K562 (cell line): ENCODE results near the gene RUVBL1. TPM values are rescaled to one million over a fixed set of nuclear protein-coding genes. Genes with fewer than 3 reads are reported as not detected.

Experiments used
- CBX2 ChIP-seq: fragments of 200-600 bp; sonication (generic); IDR thresholded peaks from one replicate; pipeline ENCODE4 v1.6.1; 2012; ENCODE audit warnings: mild to moderate bottlenecking, low read length, inconsistent platforms; ENCODE audit not compliant: insufficient read depth, poor library complexity, severe bottlenecking
- HNRNPH1 ChIP-seq: fragments of 200-400 bp; formaldehyde crosslinking; optimal IDR thresholded peaks from 2 replicates; pipeline ENCODE3; 2017; ENCODE audit warnings: low read depth, mild to moderate bottlenecking, low read length, moderate library complexity
- MAFK ChIP-seq: IDR thresholded peaks from 2 replicates; pipeline ENCODE4 v1.6.1; 2011; ENCODE audit warnings: low read length, improper control_type of control experiment
- MEIS2 ChIP-seq: fragments of 450-650 bp; IDR thresholded peaks from 2 replicates; pipeline ENCODE4 v1.6.1; 2014; ENCODE audit warnings: mild to moderate bottlenecking; ENCODE audit not compliant: partially characterized antibody
- POLR2A ChIP-seq: fragments of 450-650 bp; conservative IDR thresholded peaks from 2 replicates; pipeline ENCODE4 v1.6.1; 2016
- RBM22 ChIP-seq: fragments of 200-400 bp; formaldehyde crosslinking; IDR thresholded peaks from 2 replicates; pipeline ENCODE4 v1.6.1; 2018; ENCODE audit warnings: low read length, low read depth; ENCODE audit not compliant: poor library complexity, severe bottlenecking
- RBM25 ChIP-seq: fragments of 200-400 bp; formaldehyde crosslinking; IDR thresholded peaks from 2 replicates; pipeline ENCODE4 v1.6.1; 2018; ENCODE audit warnings: low read length, low read depth, moderate library complexity; ENCODE audit not compliant: severe bottlenecking
- RFX7 ChIP-seq: fragments of 250-450 bp; sonication (Bioruptor Pico); IDR thresholded peaks from 2 replicates; pipeline ENCODE4 v1.5.1; 2021; ENCODE audit warnings: mild to moderate bottlenecking
- SMAD2 ChIP-seq: fragments of 150-350 bp; IDR thresholded peaks from 2 replicates; pipeline ENCODE4 v1.6.1; 2014; ENCODE audit warnings: low read depth, mild to moderate bottlenecking, low read length
- SMARCA5 ChIP-seq: fragments of 450-650 bp; IDR thresholded peaks from 2 replicates; pipeline ENCODE4 v1.6.1; 2016
- TGIF2 ChIP-seq: sonication (generic); formaldehyde crosslinking; IDR thresholded peaks from 2 replicates; pipeline ENCODE4 v1.8.1; 2022; ENCODE audit warnings: mild to moderate bottlenecking, missing genetic modification reagents, moderate library complexity
- WHSC1 ChIP-seq: IDR thresholded peaks from one replicate; pipeline ENCODE4 v1.6.1; 2012; ENCODE audit warnings: low read length, control low read depth, inconsistent platforms
- ZNF224 ChIP-seq: sonication (generic); formaldehyde crosslinking; IDR thresholded peaks from 2 replicates; pipeline ENCODE4 v1.8.0; 2022; ENCODE audit warnings: mild to moderate bottlenecking, missing genetic modification reagents
- ZNF561 ChIP-seq: fragments of 450-650 bp; formaldehyde crosslinking; conservative IDR thresholded peaks from 2 replicates; pipeline ENCODE4 v1.4.0; 2020; ENCODE audit warnings: mild to moderate bottlenecking, moderate library complexity
- ZNF717 ChIP-seq: fragments of 250-450 bp; sonication (Bioruptor Pico); IDR thresholded peaks from 2 replicates; pipeline ENCODE4 v1.5.0; 2021
- ZNF780A ChIP-seq: fragments of 250-450 bp; sonication (Bioruptor Pico); IDR thresholded peaks from 2 replicates; pipeline ENCODE4 v1.5.0; 2021; ENCODE audit warnings: mild to moderate bottlenecking
- polyA plus RNA-seq, 8 experiments: library from polyadenylated mRNA; depleted of rRNA in 4 of 8; stranded (reverse) in 5 of 8; unstranded in 3 of 8; fragments of >200 nt; fragmentation: Nextera tagmentation in 2 of 8; fragmentation: Illumina TruSeq in 1 of 8; extraction: Ambion mirVana in 2 of 8; extraction: Trizol in 1 of 8; gene quantifications; 2 replicates each; pipeline versions ENCODE4 v1.2.1 to v1.2.3, GENCODE V29; 2011 to 2014; ENCODE audit warnings: inconsistent platforms in 1 of 8, missing spikeins in 1 of 8
- total RNA-seq, 7 experiments: library from RNA; depleted of rRNA in 6 of 7; stranded (reverse); fragments of >200 nt in 6 of 7; fragmentation: Illumina TruSeq in 2 of 7; extraction: Trizol in 2 of 7; gene quantifications; 2 replicates each; pipeline versions ENCODE4 v1.2.1 to v1.2.3, GENCODE V29; 2011 to 2021; ENCODE audit warnings: low replicate concordance in 1 of 7
- TF ChIP-seq, protein P1 (sequence below): sonication (generic); formaldehyde crosslinking; IDR thresholded peaks from 2 replicates; pipeline ENCODE4 v1.4.0; 2020; ENCODE audit warnings: mild to moderate bottlenecking, missing genetic modification reagents
- TF ChIP-seq, protein P2 (sequence below): fragments of 250-450 bp; sonication (Bioruptor Pico); IDR thresholded peaks from 2 replicates; pipeline ENCODE4 v1.5.0; 2021
- TF ChIP-seq, protein P3 (sequence below): IDR thresholded peaks from 3 replicates; pipeline ENCODE4 v1.6.1; 2011; ENCODE audit warnings: borderline replicate concordance, mild to moderate bottlenecking; ENCODE audit not compliant: insufficient read length, insufficient read depth
- TF ChIP-seq, protein P4 (sequence below): fragments of 250-450 bp; sonication (Bioruptor Pico); IDR thresholded peaks from 2 replicates; pipeline ENCODE4 v1.4.0; 2020; ENCODE audit warnings: mild to moderate bottlenecking
- TF ChIP-seq, protein P5 (sequence below): fragments of 450-650 bp; formaldehyde crosslinking; IDR thresholded peaks from 2 replicates; pipeline ENCODE4 v1.4.0; 2022; ENCODE audit warnings: mild to moderate bottlenecking, moderate library complexity

The RUVBL1 gene
- total and polyA plus RNA-seq, 9 of the 15 experiments (the other 6 are each of a cell fraction or from before 2014, with no cell fraction given), result 20.7 to 147 (median 113) TPM

DNA sequence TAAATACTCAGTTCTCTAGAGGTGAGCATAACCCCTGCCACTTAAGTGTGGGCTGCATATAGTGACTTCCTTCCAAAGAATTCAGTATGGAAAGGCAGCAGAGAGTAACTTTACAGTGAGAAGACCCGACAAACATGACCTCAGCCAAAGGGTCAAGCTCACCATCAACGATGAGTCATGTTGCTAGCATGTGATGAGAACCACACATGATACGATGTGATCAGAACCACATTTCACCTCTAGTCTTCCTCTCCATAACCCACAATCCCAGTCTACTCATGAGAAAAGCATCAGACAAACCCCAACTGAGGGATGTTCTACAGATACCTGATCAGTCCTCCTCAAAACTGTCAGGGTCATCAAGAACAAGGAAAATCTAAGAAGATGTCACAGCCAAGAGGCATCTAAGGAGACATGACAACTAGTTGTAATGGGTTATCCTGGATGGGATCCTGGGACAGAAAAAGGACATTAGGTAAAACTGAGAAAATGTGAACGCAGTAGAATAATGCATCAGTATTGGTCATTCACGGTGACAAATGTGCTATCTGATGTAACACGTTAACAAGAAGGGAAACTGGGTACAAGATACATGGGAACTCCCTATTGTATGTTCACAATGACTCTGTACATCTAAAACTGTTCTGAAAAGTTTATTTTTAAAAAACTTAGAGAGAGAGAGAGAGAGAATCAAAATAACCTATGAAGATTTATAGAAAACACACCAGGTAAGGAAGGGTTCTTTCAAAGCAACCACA is 43.1 kb downstream of the RUVBL1 start (continued):
- TF ChIP-seq RBM22 (no peak), WHSC1 (no peak), SMARCA5 (no peak), MAFK (no peak), ZNF717 (no peak), SMAD2 (no peak), ZNF780A (no peak), HNRNPH1 (no peak), RFX7 (CRISPR knock-in tag) (no peak), MEIS2 (no peak), CBX2 (no peak), ZNF561 (CRISPR knock-in tag) (no peak), POLR2A (0 out of 2 replicates have a peak, but pooled peaks have one; percentile 7), TGIF2 (no peak), ZNF224 (no peak), RBM25 (no peak)
- TF ChIP-seq, protein P1, sequence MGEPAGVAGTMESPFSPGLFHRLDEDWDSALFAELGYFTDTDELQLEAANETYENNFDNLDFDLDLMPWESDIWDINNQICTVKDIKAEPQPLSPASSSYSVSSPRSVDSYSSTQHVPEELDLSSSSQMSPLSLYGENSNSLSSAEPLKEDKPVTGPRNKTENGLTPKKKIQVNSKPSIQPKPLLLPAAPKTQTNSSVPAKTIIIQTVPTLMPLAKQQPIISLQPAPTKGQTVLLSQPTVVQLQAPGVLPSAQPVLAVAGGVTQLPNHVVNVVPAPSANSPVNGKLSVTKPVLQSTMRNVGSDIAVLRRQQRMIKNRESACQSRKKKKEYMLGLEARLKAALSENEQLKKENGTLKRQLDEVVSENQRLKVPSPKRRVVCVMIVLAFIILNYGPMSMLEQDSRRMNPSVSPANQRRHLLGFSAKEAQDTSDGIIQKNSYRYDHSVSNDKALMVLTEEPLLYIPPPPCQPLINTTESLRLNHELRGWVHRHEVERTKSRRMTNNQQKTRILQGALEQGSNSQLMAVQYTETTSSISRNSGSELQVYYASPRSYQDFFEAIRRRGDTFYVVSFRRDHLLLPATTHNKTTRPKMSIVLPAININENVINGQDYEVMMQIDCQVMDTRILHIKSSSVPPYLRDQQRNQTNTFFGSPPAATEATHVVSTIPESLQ (CRISPR knock-in tag), result no peak
- TF ChIP-seq, protein P2, sequence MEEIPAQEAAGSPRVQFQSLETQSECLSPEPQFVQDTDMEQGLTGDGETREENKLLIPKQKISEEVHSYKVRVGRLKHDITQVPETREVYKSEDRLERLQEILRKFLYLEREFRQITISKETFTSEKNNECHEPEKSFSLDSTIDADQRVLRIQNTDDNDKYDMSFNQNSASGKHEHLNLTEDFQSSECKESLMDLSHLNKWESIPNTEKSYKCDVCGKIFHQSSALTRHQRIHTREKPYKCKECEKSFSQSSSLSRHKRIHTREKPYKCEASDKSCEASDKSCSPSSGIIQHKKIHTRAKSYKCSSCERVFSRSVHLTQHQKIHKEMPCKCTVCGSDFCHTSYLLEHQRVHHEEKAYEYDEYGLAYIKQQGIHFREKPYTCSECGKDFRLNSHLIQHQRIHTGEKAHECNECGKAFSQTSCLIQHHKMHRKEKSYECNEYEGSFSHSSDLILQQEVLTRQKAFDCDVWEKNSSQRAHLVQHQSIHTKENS (CRISPR knock-in tag), result no peak
- TF ChIP-seq, protein P3, sequence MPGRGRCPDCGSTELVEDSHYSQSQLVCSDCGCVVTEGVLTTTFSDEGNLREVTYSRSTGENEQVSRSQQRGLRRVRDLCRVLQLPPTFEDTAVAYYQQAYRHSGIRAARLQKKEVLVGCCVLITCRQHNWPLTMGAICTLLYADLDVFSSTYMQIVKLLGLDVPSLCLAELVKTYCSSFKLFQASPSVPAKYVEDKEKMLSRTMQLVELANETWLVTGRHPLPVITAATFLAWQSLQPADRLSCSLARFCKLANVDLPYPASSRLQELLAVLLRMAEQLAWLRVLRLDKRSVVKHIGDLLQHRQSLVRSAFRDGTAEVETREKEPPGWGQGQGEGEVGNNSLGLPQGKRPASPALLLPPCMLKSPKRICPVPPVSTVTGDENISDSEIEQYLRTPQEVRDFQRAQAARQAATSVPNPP, result no peak
- TF ChIP-seq, protein P4, sequence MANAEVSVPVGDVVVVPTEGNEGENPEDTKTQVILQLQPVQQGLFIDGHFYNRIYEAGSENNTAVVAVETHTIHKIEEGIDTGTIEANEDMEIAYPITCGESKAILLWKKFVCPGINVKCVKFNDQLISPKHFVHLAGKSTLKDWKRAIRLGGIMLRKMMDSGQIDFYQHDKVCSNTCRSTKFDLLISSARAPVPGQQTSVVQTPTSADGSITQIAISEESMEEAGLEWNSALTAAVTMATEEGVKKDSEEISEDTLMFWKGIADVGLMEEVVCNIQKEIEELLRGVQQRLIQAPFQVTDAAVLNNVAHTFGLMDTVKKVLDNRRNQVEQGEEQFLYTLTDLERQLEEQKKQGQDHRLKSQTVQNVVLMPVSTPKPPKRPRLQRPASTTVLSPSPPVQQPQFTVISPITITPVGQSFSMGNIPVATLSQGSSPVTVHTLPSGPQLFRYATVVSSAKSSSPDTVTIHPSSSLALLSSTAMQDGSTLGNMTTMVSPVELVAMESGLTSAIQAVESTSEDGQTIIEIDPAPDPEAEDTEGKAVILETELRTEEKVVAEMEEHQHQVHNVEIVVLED (CRISPR knock-in tag), result no peak
- TF ChIP-seq, protein P5, sequence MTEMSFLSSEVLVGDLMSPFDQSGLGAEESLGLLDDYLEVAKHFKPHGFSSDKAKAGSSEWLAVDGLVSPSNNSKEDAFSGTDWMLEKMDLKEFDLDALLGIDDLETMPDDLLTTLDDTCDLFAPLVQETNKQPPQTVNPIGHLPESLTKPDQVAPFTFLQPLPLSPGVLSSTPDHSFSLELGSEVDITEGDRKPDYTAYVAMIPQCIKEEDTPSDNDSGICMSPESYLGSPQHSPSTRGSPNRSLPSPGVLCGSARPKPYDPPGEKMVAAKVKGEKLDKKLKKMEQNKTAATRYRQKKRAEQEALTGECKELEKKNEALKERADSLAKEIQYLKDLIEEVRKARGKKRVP (CRISPR knock-in tag), result no peak
